Stomach (tissue), 4 donors: ENCODE results near the gene ATOH8.

ENCODE experiments used
- CTCF ChIP-seq, 7 experiments: fragments of 450-650 bp in 4 of 7; fragments of 200-600 bp in 3 of 7; sonication (generic) in 3 of 7; IDR thresholded peaks; one replicate each; pipeline ENCODE4 v1.5.1; 2016 to 2019; ENCODE audit warnings: antibody characterized with exemption in 7 of 7, control low read depth in 2 of 7, mild to moderate bottlenecking in 1 of 7
- EP300 ChIP-seq: sonication (generic); formaldehyde crosslinking; IDR thresholded peaks from one replicate; pipeline ENCODE4 v1.6.1; 2017; ENCODE audit warnings: antibody characterized with exemption

- TF ChIP-seq CTCF (IDR thresholded peaks at IDR 0.05) (no peak), EP300 (no peak)
Observed at GRCh38 chr2:85822766-85823165, 69.0 kb downstream of the ATOH8 start.
